ENCODE results near the gene PTDSS2.

GRCh38 chr11:529728-530411 is 79.8 kb downstream of the PTDSS2 start:
- no peak for TF ChIP-seq CTCF (IDR thresholded peaks at IDR 0.05; ENCODE audit: low read depth, low read length)
- no peak for TF ChIP-seq POLR2A (IDR thresholded peaks at IDR 0.05; ENCODE audit: extremely low read depth, insufficient read length)

Data from NB4 (cell line).